HG03432 (cell line): ENCODE results near the gene SEC24C.
"Not testable (repeated sequence)": the region's sequence is repeated elsewhere in the genome, so short reads cannot be mapped to it uniquely, and the experiment has no call there.

Experiments used
- ATAC-seq: cut with Tn5 transposase; IDR thresholded peaks from one replicate; pipeline ENCODE4 v1.9.1; 2021; ENCODE audit warnings: mild to moderate bottlenecking, moderate library complexity; ENCODE audit not compliant: unreplicated experiment

SEC24C gene

DNA sequence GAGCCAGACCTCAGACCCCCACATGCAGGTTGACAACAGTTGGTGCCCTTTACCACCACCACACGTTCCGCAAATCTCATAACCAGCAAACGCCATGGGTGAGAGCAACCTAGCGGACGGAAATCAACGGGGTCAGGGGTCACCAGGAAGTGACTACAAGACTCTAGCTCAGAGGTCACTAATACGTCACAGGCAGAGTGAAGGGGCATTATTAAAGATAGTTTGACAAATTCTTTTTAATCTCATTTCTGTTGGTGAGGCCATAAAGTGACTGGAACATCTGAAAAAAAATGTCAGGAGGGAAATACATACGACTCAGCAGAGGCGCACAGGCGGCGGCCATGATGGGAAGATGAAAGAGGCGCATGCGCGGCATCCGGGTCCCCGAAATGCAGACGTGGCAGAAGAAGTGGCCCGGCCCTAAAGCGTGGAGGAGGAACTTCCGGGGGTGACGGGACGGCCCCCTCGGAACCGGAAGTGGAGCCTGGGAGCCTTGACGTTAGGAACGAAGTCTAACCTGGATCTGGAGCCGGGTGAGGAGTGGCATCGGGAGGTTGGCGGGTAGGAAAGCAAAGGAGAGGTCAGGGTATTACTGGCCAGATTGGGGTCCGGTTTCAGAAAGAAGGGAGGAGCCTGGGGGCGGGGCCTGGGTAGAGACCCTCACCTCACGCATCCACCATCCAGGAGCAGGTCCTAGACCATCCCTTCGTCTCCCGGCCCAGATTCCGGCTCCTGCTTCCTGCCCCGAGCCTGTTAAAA, at the start of gene SEC24C:
Gene SEC24C, plus strand, starts transcription at position 468 of the 759 bp plus-strand sequence. CDS start 2,461 bp downstream, outside the sequence.
- ATAC-seq, result peak; percentile 94

GRCh38 chr10:73695302-73695701, 48.9 kb upstream of the SEC24C start:
- ATAC-seq, result not testable (repeated sequence)

GRCh38 chr10:73697675-73698159, 46.5 kb upstream of the SEC24C start, which contains the start of gene AGAP5:
Gene AGAP5, minus strand, starts transcription at chr10:73698109. Its CDS starts 354 bp downstream, at chr10:73697755.
- not testable (repeated sequence) for ATAC-seq

DNA sequence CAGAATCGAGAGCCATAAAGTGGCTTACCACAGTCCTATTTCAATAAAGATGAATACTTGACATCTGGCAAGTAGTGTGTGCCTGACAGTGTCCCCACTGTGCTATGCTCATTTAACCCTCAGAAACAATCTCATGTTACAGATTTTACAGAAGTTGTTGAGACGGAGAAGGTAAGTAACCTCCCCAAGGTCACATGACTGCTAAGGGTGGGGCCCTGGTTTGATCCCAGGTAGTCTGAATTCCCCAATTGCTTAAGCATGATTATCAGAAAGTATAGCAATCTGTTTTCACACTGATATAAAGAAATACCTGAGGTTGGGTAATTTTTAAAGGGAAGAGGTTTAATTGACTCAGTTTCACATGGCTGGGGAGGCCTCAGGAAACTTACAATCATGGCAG, 45.4 kb upstream of the SEC24C start:
- not testable (repeated sequence) for ATAC-seq

GRCh38 chr10:73703924-73704323, 40.2 kb upstream of the SEC24C start:
- ATAC-seq, result not testable (repeated sequence)

GRCh38 chr10:73705506-73706072, 38.6 kb upstream of the SEC24C start:
- not testable (repeated sequence) for ATAC-seq

DNA sequence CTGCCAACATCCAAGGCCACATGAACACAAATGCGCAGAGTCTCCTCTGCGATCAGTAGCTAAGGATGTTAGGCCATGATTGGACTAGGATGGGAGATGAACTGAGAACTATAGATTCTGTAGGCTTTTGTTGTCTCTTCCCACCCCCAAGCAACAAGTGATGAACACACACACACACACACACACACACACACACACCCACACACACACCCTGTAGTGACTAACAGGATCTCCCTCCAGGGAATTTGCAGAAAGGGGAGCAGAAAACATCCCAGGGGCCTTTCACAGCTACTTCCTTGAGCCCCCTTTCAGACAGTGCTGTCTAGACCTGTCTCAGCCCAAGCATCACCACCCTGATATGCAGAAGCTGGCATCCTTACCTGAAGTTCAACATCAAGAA, 37.7 kb upstream of the SEC24C start:
- ATAC-seq, result not testable (repeated sequence)

DNA sequence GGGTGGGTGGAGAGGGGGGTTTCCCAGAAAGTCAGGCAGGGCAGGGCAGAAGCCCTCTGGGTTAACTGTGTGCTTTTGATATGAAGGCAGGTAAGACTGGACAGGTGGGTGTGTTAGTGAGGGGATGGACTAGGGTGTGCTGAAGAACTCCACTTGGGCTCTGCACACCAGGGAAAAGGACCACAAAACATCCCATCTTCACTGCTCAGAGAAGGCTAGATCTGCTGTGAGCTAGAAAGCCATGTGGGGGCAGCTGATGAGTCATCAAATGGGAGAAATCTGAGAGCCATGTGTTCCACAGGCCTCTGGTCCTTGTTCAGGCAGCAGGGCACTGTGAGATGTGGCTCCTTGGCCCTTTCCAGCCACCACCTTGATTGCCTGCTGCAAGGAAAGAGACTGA, 36.5 kb upstream of the SEC24C start:
- not testable (repeated sequence) for ATAC-seq

- not testable (repeated sequence) for ATAC-seq
Observed at GRCh38 chr10:73708122-73708521, 36.0 kb upstream of the SEC24C start.

- not testable (repeated sequence) for ATAC-seq
Observed at GRCh38 chr10:73711683-73712082, 32.5 kb upstream of the SEC24C start.

DNA sequence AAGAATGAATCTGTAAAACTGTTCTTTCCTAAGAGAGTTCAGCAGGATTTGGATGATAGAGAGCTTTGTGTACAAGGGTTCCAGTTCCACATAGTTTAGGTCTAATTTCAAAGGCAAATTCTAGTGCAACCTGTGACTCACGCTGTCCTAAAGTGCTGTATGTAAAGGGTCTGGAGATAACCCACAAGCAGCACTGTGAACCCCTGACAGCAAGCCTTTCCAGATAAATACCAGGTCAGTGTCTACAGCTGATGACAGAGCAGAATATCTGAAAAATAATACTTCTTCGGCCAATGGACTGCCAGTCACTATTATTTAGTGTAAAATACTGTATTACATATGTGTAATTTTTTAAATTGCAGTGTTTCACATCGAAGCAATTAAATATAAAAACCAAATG, 30.3 kb upstream of the SEC24C start:
- not testable (repeated sequence) for ATAC-seq

- not testable (repeated sequence) for ATAC-seq
Observed at GRCh38 chr10:73714483-73714882, 29.7 kb upstream of the SEC24C start.

GRCh38 chr10:73715179-73716156, 28.7 kb upstream of the SEC24C start:
- ATAC-seq, result not testable (repeated sequence)

GRCh38 chr10:73716251-73716650, 27.9 kb upstream of the SEC24C start:
- ATAC-seq, result no peak

DNA sequence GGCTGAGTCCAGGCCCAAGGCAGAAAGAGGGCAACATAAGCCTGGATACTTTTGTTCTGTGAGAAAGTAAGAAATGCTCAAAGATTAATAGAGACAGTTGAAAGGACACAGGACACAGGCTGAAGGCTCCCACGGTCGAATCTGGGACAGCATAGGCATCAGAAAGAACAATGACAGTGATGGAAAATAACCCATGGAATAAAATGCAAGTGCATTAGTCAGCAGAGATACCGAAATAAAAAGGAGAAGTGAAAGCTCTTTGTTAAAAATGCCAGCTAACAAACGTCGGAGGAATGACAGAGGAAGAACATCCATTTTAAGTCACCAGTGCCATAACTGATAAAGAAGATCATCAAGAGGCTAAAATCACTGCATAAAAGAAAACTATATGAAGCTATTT, 26.6 kb upstream of the SEC24C start:
- ATAC-seq, result no peak

DNA sequence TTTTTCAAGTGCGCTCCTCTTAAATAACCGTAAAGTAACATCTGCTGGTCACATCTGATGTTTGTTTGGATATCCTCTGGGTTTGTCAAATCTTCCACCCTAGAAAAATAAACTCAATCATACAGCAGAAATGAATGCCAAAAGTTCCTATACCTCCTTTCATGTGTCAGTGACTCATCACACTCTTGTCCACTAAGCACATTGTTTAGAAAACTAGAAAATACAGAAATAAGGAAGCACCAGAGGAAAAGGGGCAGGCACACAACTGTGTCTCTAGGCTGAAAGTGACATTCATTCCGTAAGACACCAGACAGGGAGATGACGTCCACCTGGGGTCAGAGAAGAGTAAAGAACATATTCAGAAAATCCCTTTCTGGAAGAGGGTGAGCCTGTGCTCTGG, 23.6 kb upstream of the SEC24C start:
- ATAC-seq, result not testable (repeated sequence)

DNA sequence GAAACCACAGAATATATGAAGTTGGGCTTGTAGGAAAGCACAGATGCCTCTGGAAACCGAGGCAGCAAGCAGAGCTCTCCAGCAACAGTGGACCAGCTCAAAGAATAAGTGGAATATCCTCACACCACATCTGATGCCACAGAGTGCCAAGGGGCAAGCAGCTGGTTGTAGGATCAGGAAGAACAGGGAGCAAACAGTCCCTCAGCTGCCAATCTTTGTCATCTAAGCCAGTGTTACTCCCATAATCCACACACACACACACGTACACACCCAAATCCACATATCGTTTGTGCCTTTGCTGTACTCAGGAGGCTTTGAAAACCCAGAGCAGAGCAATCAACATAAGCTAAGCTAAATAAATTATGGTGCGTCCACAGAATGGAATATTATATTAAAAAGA, 20.7 kb upstream of the SEC24C start:
- ATAC-seq, result no peak

GRCh38 chr10:73729781-73730152, 14.4 kb upstream of the SEC24C start:
- ATAC-seq, result not testable (repeated sequence)

GRCh38 chr10:73730153-73730906, 13.8 kb upstream of the SEC24C start:
- peak; percentile 91 for ATAC-seq
